Bronchial epithelial cell (primary cell): ENCODE data around the gene FLOT2. TPM values are rescaled to one million over a fixed set of nuclear protein-coding genes. Genes with fewer than 3 reads are reported as not detected.
"Not testable (repeated sequence)": the region's sequence is repeated elsewhere in the genome, so short reads cannot be mapped to it uniquely, and the experiment has no call there.

Experiments
- DNase-seq: peaks from one replicate; pipeline ENCODE4 v3.0.0-alpha.2; 2010; ENCODE audit warnings: low read depth
- FAIRE-seq: peaks from 2 replicates; lab custom pipeline; 2011; peaks lifted over from hg19 to GRCh38; lab: Jason Lieb, UNC
- H3K27me3 ChIP-seq: 2 replicates; pipeline ENCODE4 v1.5.1; 2011; ENCODE audit warnings: low read length; ENCODE audit not compliant: control insufficient read depth, insufficient read depth
- H3K36me3 ChIP-seq: 2 replicates; pipeline ENCODE4 v1.5.1; 2011; ENCODE audit warnings: low read length; ENCODE audit not compliant: control insufficient read depth, insufficient read depth
- H3K4me3 ChIP-seq: 2 replicates; pipeline ENCODE4 v1.5.1; 2011; ENCODE audit warnings: mild to moderate bottlenecking, low read depth, low read length, control low read depth
- CTCF ChIP-seq: IDR thresholded peaks from 2 replicates; pipeline ENCODE4 v1.5.1; 2011; ENCODE audit warnings: mild to moderate bottlenecking, moderate library complexity, low read length, control low read depth, inconsistent platforms; ENCODE audit not compliant: insufficient read depth, severe bottlenecking
- total RNA-seq: library from RNA; depleted of rRNA; stranded (reverse); fragments of >200 nt; gene quantifications from 2 replicates; pipeline ENCODE4 v1.2.1, GENCODE V29; 2014

Gene FLOT2
- total RNA-seq, 1 donor from 2014 or later: 24.5 TPM

- Histone ChIP-seq H3K4me3 (peak overlapping the region; percentile 82), H3K27me3 (no peaks in the 10 kb centered on the region), H3K36me3 (peaks cover 1% of the 10 kb centered on the region)
- TF ChIP-seq CTCF: no peak
- FAIRE-seq (no peak), DNase-seq (no peak)
Observed at GRCh38 chr17:28896491-28896883, 1.0 kb downstream of the FLOT2 start.

- DNase-seq (no peak), FAIRE-seq (no peak)
- Histone ChIP-seq H3K36me3 (peaks cover 1% of the 10 kb centered on the region), H3K4me3 (no peak overlapping the region), H3K27me3 (no peaks in the 10 kb centered on the region)
- no peak for TF ChIP-seq CTCF
Observed at GRCh38 chr17:28895794-28896447, 1.6 kb downstream of the FLOT2 start.

- not testable (repeated sequence) for FAIRE-seq, H3K27me3 ChIP-seq, H3K36me3 ChIP-seq, H3K4me3 ChIP-seq
- peak; percentile 70 for DNase-seq
Observed at GRCh38 chr17:28893248-28894183, 4.0 kb downstream of the FLOT2 start.

GRCh38 chr17:28892024-28892423, 5.5 kb downstream of the FLOT2 start:
- no peaks in the 10 kb centered on the region for H3K27me3 ChIP-seq
- H3K36me3 ChIP-seq: peaks cover 4% of the 10 kb centered on the region
- no peak for TF ChIP-seq CTCF
- no peak for FAIRE-seq
- DNase-seq: no peak
- no peak overlapping the region for H3K4me3 ChIP-seq

- FAIRE-seq: no peak
- no peak for TF ChIP-seq CTCF
- H3K36me3 ChIP-seq: peaks cover 7% of the 10 kb centered on the region
- no peak for DNase-seq
- no peaks in the 10 kb centered on the region for H3K27me3 ChIP-seq
- H3K4me3 ChIP-seq: no peak overlapping the region
Observed at GRCh38 chr17:28891201-28891600, 6.3 kb downstream of the FLOT2 start.

GRCh38 chr17:28889996-28890395, 7.5 kb downstream of the FLOT2 start:
- Histone ChIP-seq H3K27me3 (no peaks in the 10 kb centered on the region), H3K36me3 (peaks cover 13% of the 10 kb centered on the region), H3K4me3 (no peak overlapping the region)
- DNase-seq (no peak), FAIRE-seq (no peak)
- TF ChIP-seq CTCF: no peak
